Astrocyte (in vitro differentiated cells and primary cell): ENCODE data around the gene TMEM114. TPM values are rescaled to one million over a fixed set of nuclear protein-coding genes. Genes with fewer than 3 reads are reported as not detected.

Experiments
- DNase-seq: peaks from one replicate; pipeline ENCODE4 v3.0.0-alpha.2; 2010; ENCODE audit warnings: low read depth
- FAIRE-seq: peaks from 2 replicates; lab custom pipeline; 2011; peaks lifted over from hg19 to GRCh38; lab: Jason Lieb, UNC
- H2AFZ ChIP-seq: 2 replicates; pipeline ENCODE4 v1.6.0; 2012; ENCODE audit warnings: low read depth, low read length, inconsistent platforms
- H3K27ac ChIP-seq: 2 replicates; pipeline ENCODE4 v1.5.1; 2011; ENCODE audit warnings: low read depth, low read length, inconsistent platforms
- H3K27me3 ChIP-seq: 2 replicates; pipeline ENCODE4 v1.6.0; 2011; ENCODE audit warnings: low read length, inconsistent platforms; ENCODE audit not compliant: insufficient read depth
- H3K36me3 ChIP-seq: 2 replicates; pipeline ENCODE4 v1.5.1; 2011; ENCODE audit warnings: low read length, inconsistent platforms; ENCODE audit not compliant: insufficient read depth
- H3K4me1 ChIP-seq: 2 replicates; pipeline ENCODE4 v1.5.1; 2011; ENCODE audit warnings: low read length, inconsistent platforms; ENCODE audit not compliant: insufficient read depth
- H3K4me2 ChIP-seq: 2 replicates; pipeline ENCODE4 v1.6.0; 2012; ENCODE audit warnings: low read length, inconsistent platforms
- H3K4me3 ChIP-seq: 2 replicates; pipeline ENCODE4 v1.5.1; 2011; ENCODE audit warnings: low read depth, mild to moderate bottlenecking, low read length, inconsistent platforms; ENCODE audit not compliant: insufficient read depth
- H3K79me2 ChIP-seq: 2 replicates; pipeline ENCODE4 v1.6.0; 2012; ENCODE audit warnings: mild to moderate bottlenecking, low read length, inconsistent platforms; ENCODE audit not compliant: insufficient read depth
- H3K9ac ChIP-seq: 2 replicates; pipeline ENCODE4 v1.6.0; 2012; ENCODE audit warnings: mild to moderate bottlenecking, low read length, inconsistent platforms
- H3K9me3 ChIP-seq: 2 replicates; pipeline ENCODE4 v1.5.1; 2012; ENCODE audit warnings: low read depth, mild to moderate bottlenecking, low read length, inconsistent platforms; ENCODE audit not compliant: insufficient read depth
- H4K20me1 ChIP-seq: 2 replicates; pipeline ENCODE4 v1.6.0; 2012; ENCODE audit warnings: low read length, inconsistent platforms; ENCODE audit not compliant: insufficient read depth
- H3K27ac Mint-ChIP-seq: one replicate; pipeline ENCODE4 v1.8.0; 2021; ENCODE audit warnings: mild to moderate bottlenecking, mixed read lengths; ENCODE audit not compliant: unreplicated experiment
- H3K27me3 Mint-ChIP-seq: one replicate; pipeline ENCODE4 v1.8.0; 2021; ENCODE audit warnings: low read depth, mixed read lengths; ENCODE audit not compliant: unreplicated experiment
- H3K36me3 Mint-ChIP-seq: one replicate; pipeline ENCODE4 v1.8.0; 2021; ENCODE audit warnings: low read depth, mixed read lengths; ENCODE audit not compliant: unreplicated experiment
- H3K4me1 Mint-ChIP-seq: one replicate; pipeline ENCODE4 v1.8.0; 2021; ENCODE audit warnings: low read depth, mixed read lengths; ENCODE audit not compliant: unreplicated experiment
- H3K4me3 Mint-ChIP-seq: one replicate; pipeline ENCODE4 v1.8.0; 2021; ENCODE audit warnings: mild to moderate bottlenecking, moderate library complexity, mixed read lengths; ENCODE audit not compliant: unreplicated experiment
- H3K9me3 Mint-ChIP-seq: one replicate; pipeline ENCODE4 v1.8.0; 2021; ENCODE audit warnings: mild to moderate bottlenecking, mixed read lengths; ENCODE audit not compliant: unreplicated experiment
- CTCF ChIP-seq: IDR thresholded peaks from 2 replicates; pipeline ENCODE4 v1.5.1; 2011; ENCODE audit warnings: low read depth, mild to moderate bottlenecking, inconsistent platforms, low read length, moderate library complexity; ENCODE audit not compliant: insufficient read depth
- EZH2 ChIP-seq: IDR thresholded peaks from 2 replicates; pipeline ENCODE4 v1.6.1; 2012; ENCODE audit warnings: mild to moderate bottlenecking, low read length, inconsistent platforms; ENCODE audit not compliant: insufficient read depth
- total RNA-seq: library from RNA; stranded (reverse); gene quantifications from 2 replicates; pipeline ENCODE4 v1.2.1, GENCODE V29; 2021

Gene TMEM114
- total RNA-seq, 1 donor from 2014 or later: not detected

- no peaks in the 10 kb centered on the region for H3K36me3 ChIP-seq
- H3K27ac Mint-ChIP-seq: no peak overlapping the region
- H3K4me3 ChIP-seq: no peak overlapping the region
- no peaks in the 10 kb centered on the region for H3K36me3 Mint-ChIP-seq
- TF ChIP-seq CTCF (no peak), EZH2 (no peak)
- H3K9ac ChIP-seq: no peak overlapping the region
- H3K27me3 Mint-ChIP-seq: peaks cover 5% of the 10 kb centered on the region
- H3K4me1 Mint-ChIP-seq: peaks cover 9% of the 10 kb centered on the region
- no peak overlapping the region for H2AFZ ChIP-seq
- DNase-seq (no peak), FAIRE-seq (no peak)
- H3K4me2 ChIP-seq: no peak overlapping the region
- peaks cover 33% of the 10 kb centered on the region for H3K79me2 ChIP-seq
- no peaks in the 10 kb centered on the region for H3K9me3 ChIP-seq
- H3K4me1 ChIP-seq: peaks cover 12% of the 10 kb centered on the region
- H3K4me3 Mint-ChIP-seq: no peak overlapping the region
- H3K27me3 ChIP-seq: peaks cover 3% of the 10 kb centered on the region
- H3K27ac ChIP-seq: no peak overlapping the region
- no peaks in the 10 kb centered on the region for H3K9me3 Mint-ChIP-seq
- peaks cover 20% of the 10 kb centered on the region for H4K20me1 ChIP-seq
Measured at GRCh38 chr16:8619671-8620370, 29.5 kb upstream of the TMEM114 start.

GRCh38 chr16:8614435-8615029, 24.2 kb upstream of the TMEM114 start:
- Histone ChIP-seq H3K36me3 (no peaks in the 10 kb centered on the region), H3K27me3 (peaks cover 9% of the 10 kb centered on the region), H3K9me3 (no peaks in the 10 kb centered on the region), H3K4me2 (no peak overlapping the region), H2AFZ (no peak overlapping the region), H3K4me3 (no peak overlapping the region), H3K9ac (no peak overlapping the region), H3K79me2 (no peaks in the 10 kb centered on the region), H4K20me1 (no peaks in the 10 kb centered on the region), H3K4me1 (peaks cover 3% of the 10 kb centered on the region), H3K27ac (no peak overlapping the region)
- TF ChIP-seq CTCF (no peak), EZH2 (no peak)
- no peaks in the 10 kb centered on the region for H3K36me3 Mint-ChIP-seq
- H3K4me1 Mint-ChIP-seq: peaks cover 4% of the 10 kb centered on the region
- FAIRE-seq: no peak
- H3K27ac Mint-ChIP-seq: no peak overlapping the region
- H3K27me3 Mint-ChIP-seq: peaks cover 7% of the 10 kb centered on the region
- H3K9me3 Mint-ChIP-seq: no peaks in the 10 kb centered on the region
- no peak for DNase-seq
- H3K4me3 Mint-ChIP-seq: no peak overlapping the region
